Suprapubic skin (tissue), 4 donors: ENCODE data around the gene IPMK.

Experiments
- EP300 ChIP-seq: sonication (generic); formaldehyde crosslinking; IDR thresholded peaks from one replicate; pipeline ENCODE4 v1.6.1; 2017; ENCODE audit warnings: antibody characterized with exemption
- POLR2A ChIP-seq, 2 donors: fragments of 450-650 bp; IDR thresholded peaks; one replicate each; pipeline ENCODE4 v1.6.1; 2017; ENCODE audit warnings: antibody characterized with exemption in 2 of 2, mild to moderate bottlenecking in 2 of 2, moderate library complexity in 2 of 2
- POLR2AphosphoS5 ChIP-seq, 3 donors: sonication (generic); formaldehyde crosslinking; IDR thresholded peaks; one replicate each; pipeline ENCODE4 v1.6.1; 2017; ENCODE audit warnings: antibody characterized with exemption in 3 of 3
- TF ChIP-seq, protein P1 (sequence below), 2 donors: fragments of 200-600 bp in 1 of 2; fragments of 450-650 bp in 1 of 2; sonication (generic) in 1 of 2; IDR thresholded peaks; one replicate each; pipeline ENCODE4 v1.5.1; 2016 to 2019; ENCODE audit warnings: antibody characterized with exemption in 2 of 2, mild to moderate bottlenecking in 1 of 2, moderate library complexity in 1 of 2

DNA sequence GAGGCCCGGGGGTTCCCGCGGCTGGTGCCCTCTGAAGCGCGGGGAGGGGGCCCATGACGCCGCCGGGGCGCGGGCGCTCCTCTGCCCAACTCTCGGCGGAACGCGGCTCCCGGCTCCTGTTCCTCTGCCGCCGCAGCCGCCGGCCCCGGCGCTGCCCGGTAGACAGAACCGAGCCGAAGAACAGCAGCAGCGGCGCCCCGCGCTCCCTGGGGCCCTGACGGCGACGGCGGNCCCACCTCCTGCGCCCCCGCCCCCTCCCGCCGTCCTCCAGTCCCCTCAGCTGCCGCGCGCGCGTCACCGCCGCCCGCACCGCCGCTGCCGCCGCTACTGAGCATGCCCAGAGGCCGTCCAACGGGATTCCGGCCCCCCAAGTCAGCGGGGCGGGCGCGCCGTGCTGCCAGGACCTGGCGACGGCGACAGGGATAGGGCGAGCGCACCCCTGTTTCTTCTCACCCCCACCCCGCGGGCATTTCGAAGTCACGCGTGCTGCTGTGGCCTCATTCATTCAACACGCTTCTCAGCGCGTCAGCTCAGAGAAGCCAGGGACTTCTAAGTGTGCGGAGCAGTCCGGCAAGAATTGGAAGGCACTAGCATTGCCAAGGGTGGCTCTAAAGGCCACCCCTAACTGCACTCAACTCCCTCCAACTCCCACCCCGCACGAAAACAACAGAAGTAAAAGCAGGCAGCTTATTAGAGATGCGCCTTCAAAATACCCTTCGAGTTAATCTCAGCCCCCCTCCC lies at the start of gene IPMK:
- TF ChIP-seq POLR2AphosphoS5 (IDR thresholded peaks at IDR 0.05) (peak in 1 of 3 donors; percentile 45), POLR2A (IDR thresholded peaks at IDR 0.05) (peak in 1 of 2 donors; percentile 80), EP300 (no peak)
- TF ChIP-seq, protein P1, sequence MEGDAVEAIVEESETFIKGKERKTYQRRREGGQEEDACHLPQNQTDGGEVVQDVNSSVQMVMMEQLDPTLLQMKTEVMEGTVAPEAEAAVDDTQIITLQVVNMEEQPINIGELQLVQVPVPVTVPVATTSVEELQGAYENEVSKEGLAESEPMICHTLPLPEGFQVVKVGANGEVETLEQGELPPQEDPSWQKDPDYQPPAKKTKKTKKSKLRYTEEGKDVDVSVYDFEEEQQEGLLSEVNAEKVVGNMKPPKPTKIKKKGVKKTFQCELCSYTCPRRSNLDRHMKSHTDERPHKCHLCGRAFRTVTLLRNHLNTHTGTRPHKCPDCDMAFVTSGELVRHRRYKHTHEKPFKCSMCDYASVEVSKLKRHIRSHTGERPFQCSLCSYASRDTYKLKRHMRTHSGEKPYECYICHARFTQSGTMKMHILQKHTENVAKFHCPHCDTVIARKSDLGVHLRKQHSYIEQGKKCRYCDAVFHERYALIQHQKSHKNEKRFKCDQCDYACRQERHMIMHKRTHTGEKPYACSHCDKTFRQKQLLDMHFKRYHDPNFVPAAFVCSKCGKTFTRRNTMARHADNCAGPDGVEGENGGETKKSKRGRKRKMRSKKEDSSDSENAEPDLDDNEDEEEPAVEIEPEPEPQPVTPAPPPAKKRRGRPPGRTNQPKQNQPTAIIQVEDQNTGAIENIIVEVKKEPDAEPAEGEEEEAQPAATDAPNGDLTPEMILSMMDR (IDR thresholded peaks at IDR 0.05): no peak
